WTC11 (cell line): ENCODE results near the gene REX1BD. TPM values are rescaled to one million over a fixed set of nuclear protein-coding genes. Genes with fewer than 3 reads are reported as not detected.
A peak's percentile ranks its signal among the peaks of the same experiment; 100 is the strongest.

Experiments
- ATAC-seq: fragments of 200-7000 bp; cut with Tn5 transposase; 2 replicates; pipeline ENCODE4 v1.10.0; 2021; ENCODE audit warnings: mild to moderate bottlenecking, moderate library complexity
- CTCF ChIA-PET: fragments of 300-600 bp; sonication (Branson Sonifier 250); formaldehyde crosslinking; loops from one replicate; lab custom pipeline; 2021; ENCODE audit warnings: antibody characterized with exemption; lab: Charles Lee
- POLR2A ChIA-PET: fragments of 350-600 bp; sonication (Branson Sonifier 250); formaldehyde crosslinking; loops from one replicate; lab custom pipeline; 2021; ENCODE audit warnings: antibody characterized with exemption; lab: Charles Lee
- DNase-seq: peaks from one replicate; pipeline ENCODE4 v3.0.0; 2021; ENCODE audit warnings: low spot score
- H3K27ac Mint-ChIP-seq: 2 replicates; pipeline ENCODE4 v1.8.0; 2021; ENCODE audit warnings: mixed read lengths
- H3K27me3 Mint-ChIP-seq: 2 replicates; pipeline ENCODE4 v1.8.0; 2021; ENCODE audit warnings: low read depth, mild to moderate bottlenecking, moderate library complexity, mixed read lengths
- H3K36me3 Mint-ChIP-seq: 2 replicates; pipeline ENCODE4 v1.8.0; 2021; ENCODE audit warnings: mixed read lengths
- H3K4me1 Mint-ChIP-seq: 2 replicates; pipeline ENCODE4 v1.8.0; 2022; ENCODE audit warnings: mixed read lengths
- H3K4me3 Mint-ChIP-seq: 2 replicates; pipeline ENCODE4 v1.8.0; 2021; ENCODE audit warnings: mild to moderate bottlenecking, moderate library complexity, mixed read lengths
- H3K9me3 Mint-ChIP-seq: 2 replicates; pipeline ENCODE4 v1.8.0; 2021; ENCODE audit warnings: mixed read lengths
- ESRRA ChIP-seq: sonication (generic); formaldehyde crosslinking; IDR thresholded peaks from 2 replicates; pipeline ENCODE4 v1.8.1; 2022; ENCODE audit warnings: mild to moderate bottlenecking, missing genetic modification reagents, borderline replicate concordance
- JUN ChIP-seq: sonication (generic); formaldehyde crosslinking; IDR thresholded peaks from 2 replicates; pipeline ENCODE4 v1.8.0; 2023; ENCODE audit warnings: mild to moderate bottlenecking, missing genetic modification reagents
- MYBL2 ChIP-seq: sonication (generic); formaldehyde crosslinking; IDR thresholded peaks from 2 replicates; pipeline ENCODE4 v1.8.1; 2023; ENCODE audit warnings: mild to moderate bottlenecking, moderate library complexity, missing genetic modification reagents
- NFE2L1 ChIP-seq: sonication (generic); formaldehyde crosslinking; IDR thresholded peaks from 2 replicates; pipeline ENCODE4 v1.8.1; 2023; ENCODE audit warnings: missing genetic modification reagents
- NR1H2 ChIP-seq: sonication (generic); formaldehyde crosslinking; IDR thresholded peaks from 2 replicates; pipeline ENCODE4 v1.9.0; 2021; ENCODE audit warnings: mild to moderate bottlenecking, moderate library complexity, missing genetic modification reagents
- OVOL2 ChIP-seq: fragments of 250-450 bp; sonication (Bioruptor Pico); IDR thresholded peaks from 2 replicates; pipeline ENCODE4 v1.9.0; 2021; ENCODE audit warnings: mild to moderate bottlenecking, borderline replicate concordance
- ZBTB21 ChIP-seq: sonication (generic); formaldehyde crosslinking; IDR thresholded peaks from 2 replicates; pipeline ENCODE4 v1.8.1; 2023; ENCODE audit warnings: mild to moderate bottlenecking, missing genetic modification reagents, borderline replicate concordance
- ZNF232 ChIP-seq: sonication (generic); formaldehyde crosslinking; IDR thresholded peaks from 2 replicates; pipeline ENCODE4 v1.8.0; 2022; ENCODE audit warnings: mild to moderate bottlenecking, missing genetic modification reagents
- total RNA-seq: library from RNA; stranded (reverse); gene quantifications from 3 replicates; pipeline ENCODE4 v1.2.3, GENCODE V29; 2021
- TF ChIP-seq, protein P1 (sequence below): sonication (generic); formaldehyde crosslinking; IDR thresholded peaks from 2 replicates; pipeline ENCODE4 v1.8.1; 2023; ENCODE audit warnings: mild to moderate bottlenecking, missing genetic modification reagents, moderate library complexity
- TF ChIP-seq, protein P2 (sequence below): sonication (generic); formaldehyde crosslinking; IDR thresholded peaks from 2 replicates; pipeline ENCODE4 v1.8.1; 2023; ENCODE audit warnings: mild to moderate bottlenecking, moderate library complexity, missing genetic modification reagents
- TF ChIP-seq, protein P3 (sequence below): sonication (generic); formaldehyde crosslinking; IDR thresholded peaks from 2 replicates; pipeline ENCODE4 v1.8.0; 2022; ENCODE audit warnings: mild to moderate bottlenecking, missing genetic modification reagents
- TF ChIP-seq, protein P4 (sequence below): fragments of 250-450 bp; sonication (Bioruptor Pico); IDR thresholded peaks from 2 replicates; pipeline ENCODE4 v1.9.0; 2021; ENCODE audit warnings: moderate library complexity, mild to moderate bottlenecking, inconsistent platforms, borderline replicate concordance
- TF ChIP-seq, protein P5 (sequence below): fragments of 250-450 bp; sonication (Bioruptor Pico); IDR thresholded peaks from 2 replicates; pipeline ENCODE4 v2.1.2; 2022; ENCODE audit warnings: mild to moderate bottlenecking, moderate library complexity
- TF ChIP-seq, protein P6 (sequence below): fragments of 250-450 bp; sonication (Bioruptor Pico); conservative IDR thresholded peaks from 2 replicates; pipeline ENCODE4 v1.9.0; 2021; ENCODE audit warnings: mild to moderate bottlenecking
- TF ChIP-seq, protein P7 (sequence below): sonication (generic); formaldehyde crosslinking; IDR thresholded peaks from 2 replicates; pipeline ENCODE4 v1.8.1; 2023; ENCODE audit warnings: mild to moderate bottlenecking, missing genetic modification reagents
- TF ChIP-seq, protein P8 (sequence below): fragments of 250-450 bp; sonication (Bioruptor Pico); IDR thresholded peaks from 2 replicates; pipeline ENCODE4 v1.9.0; 2021; ENCODE audit warnings: mild to moderate bottlenecking

Gene REX1BD
- total RNA-seq, 1 experiment from 2014 or later = 90.2 TPM

DNA sequence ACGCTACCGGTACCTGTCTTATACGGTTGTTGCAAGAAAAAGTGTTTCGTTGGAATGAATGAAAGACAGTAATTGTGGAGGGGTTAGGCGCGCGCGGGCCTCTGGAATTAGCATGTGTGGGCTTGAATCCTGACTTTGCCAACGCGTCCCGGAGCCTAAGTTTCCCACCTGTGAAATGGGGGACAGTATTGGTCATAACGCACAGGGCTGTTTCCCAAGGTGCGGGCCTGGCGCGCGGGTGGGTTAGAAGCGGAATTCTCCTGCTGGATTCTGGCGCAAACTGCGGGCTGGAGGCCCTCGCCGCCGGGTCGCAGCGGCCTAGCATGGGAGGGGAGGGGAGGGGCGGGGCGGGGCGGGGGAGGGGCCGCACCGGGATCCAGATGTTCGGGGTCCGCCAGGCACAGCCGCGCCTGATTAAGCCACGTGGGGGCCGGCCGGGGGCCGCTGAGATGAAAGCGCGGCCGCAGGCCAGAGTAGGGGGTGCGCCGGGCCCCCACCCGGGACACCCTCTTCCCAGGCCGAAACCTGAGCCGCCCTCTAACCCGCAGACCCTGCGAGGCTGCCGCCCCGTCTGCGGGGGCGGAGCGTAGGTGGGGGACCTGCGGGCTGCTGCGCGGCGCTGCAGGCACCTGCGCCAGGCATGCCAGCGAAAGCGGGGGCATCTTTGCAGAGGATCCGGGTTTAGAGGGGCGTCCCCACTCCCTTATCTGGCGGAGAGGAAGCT is 22.9 kb downstream of the REX1BD start:
- Mint-ChIP-seq H3K4me1 (peaks cover 40% of the 10 kb centered on the region), H3K4me3 (peak overlapping the region; percentile 80), H3K27ac (peak overlapping the region; percentile 86), H3K9me3 (no peaks in the 10 kb centered on the region), H3K36me3 (no peaks in the 10 kb centered on the region), H3K27me3 (peaks cover 87% of the 10 kb centered on the region)
- ChIA-PET CTCF (interaction anchor here (1.0 to 3.4 kb wide), 4 partner anchors 22 to 236 kb away, joined by 4 to 12 read pairs (median 7); no protein-coding TSS in a partner anchor), POLR2A (no interaction called here)
- peak; percentile 36 for ATAC-seq
- DNase-seq = peak; percentile 67
- TF ChIP-seq, protein P1, sequence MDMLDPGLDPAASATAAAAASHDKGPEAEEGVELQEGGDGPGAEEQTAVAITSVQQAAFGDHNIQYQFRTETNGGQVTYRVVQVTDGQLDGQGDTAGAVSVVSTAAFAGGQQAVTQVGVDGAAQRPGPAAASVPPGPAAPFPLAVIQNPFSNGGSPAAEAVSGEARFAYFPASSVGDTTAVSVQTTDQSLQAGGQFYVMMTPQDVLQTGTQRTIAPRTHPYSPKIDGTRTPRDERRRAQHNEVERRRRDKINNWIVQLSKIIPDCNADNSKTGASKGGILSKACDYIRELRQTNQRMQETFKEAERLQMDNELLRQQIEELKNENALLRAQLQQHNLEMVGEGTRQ (CRISPR knock-in tag) = peak; percentile 40
- TF ChIP-seq, protein P2, sequence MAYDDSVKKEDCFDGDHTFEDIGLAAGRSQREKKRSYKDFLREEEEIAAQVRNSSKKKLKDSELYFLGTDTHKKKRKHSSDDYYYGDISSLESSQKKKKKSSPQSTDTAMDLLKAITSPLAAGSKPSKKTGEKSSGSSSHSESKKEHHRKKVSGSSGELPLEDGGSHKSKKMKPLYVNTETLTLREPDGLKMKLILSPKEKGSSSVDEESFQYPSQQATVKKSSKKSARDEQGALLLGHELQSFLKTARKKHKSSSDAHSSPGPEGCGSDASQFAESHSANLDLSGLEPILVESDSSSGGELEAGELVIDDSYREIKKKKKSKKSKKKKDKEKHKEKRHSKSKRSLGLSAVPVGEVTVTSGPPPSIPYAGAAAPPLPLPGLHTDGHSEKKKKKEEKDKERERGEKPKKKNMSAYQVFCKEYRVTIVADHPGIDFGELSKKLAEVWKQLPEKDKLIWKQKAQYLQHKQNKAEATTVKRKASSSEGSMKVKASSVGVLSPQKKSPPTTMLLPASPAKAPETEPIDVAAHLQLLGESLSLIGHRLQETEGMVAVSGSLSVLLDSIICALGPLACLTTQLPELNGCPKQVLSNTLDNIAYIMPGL (CRISPR knock-in tag) = peak; percentile 7; the same call in 1 of the 2 replicates
- TF ChIP-seq ZNF232 = no peak
- 0 out of 2 replicates have a peak, but pooled peaks have one; percentile 19 for TF ChIP-seq ZBTB21 (CRISPR knock-in tag)

DNA sequence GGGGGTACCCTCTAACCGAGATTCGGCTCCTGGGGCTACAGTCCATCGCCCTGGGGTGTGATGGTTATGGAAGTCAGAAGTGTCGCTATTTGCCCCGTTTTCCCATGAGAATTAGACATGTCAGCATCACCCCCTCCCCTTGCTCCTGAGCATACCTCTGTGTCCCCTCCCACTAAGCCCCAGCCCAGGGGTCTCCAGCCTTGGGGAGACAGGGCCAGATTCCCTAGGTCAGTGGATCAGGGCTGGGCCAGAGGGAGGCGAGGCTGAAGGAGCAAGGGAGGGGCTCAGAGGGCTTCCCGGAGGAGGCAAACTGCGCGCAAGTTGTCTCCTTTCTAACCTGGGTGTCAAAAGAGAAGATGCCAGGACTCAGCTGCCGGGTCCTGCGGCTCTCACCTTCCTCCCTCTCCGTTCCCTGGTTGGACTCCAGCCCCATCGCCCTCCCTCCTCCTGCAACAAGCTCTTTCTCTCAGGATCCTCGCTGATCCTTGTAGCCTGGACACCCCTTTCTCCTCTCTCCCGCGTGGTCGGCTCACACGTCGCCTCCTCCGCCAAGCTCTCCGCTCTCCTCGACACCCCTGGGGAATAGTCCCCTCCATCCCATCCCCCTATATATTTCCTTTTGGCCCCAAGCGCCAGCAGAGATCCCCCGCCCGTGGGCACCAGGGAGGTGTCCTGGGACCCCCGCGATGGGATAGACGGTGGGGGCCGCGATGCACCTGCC is 23.6 kb downstream of the REX1BD start:
- TF ChIP-seq, protein P3, sequence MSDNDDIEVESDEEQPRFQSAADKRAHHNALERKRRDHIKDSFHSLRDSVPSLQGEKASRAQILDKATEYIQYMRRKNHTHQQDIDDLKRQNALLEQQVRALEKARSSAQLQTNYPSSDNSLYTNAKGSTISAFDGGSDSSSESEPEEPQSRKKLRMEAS (CRISPR knock-in tag) = no peak; the same call in 1 of the 2 replicates
- TF ChIP-seq ZNF232 = no peak
- TF ChIP-seq, protein P4, sequence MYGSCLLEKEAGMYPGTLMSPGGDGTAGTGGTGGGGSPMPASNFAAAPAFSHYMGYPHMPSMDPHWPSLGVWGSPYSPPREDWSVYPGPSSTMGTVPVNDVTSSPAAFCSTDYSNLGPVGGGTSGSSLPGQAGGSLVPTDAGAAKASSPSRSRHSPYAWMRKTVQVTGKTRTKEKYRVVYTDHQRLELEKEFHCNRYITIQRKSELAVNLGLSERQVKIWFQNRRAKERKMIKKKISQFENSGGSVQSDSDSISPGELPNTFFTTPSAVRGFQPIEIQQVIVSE (CRISPR knock-in tag) = no peak
- TF ChIP-seq, protein P5, sequence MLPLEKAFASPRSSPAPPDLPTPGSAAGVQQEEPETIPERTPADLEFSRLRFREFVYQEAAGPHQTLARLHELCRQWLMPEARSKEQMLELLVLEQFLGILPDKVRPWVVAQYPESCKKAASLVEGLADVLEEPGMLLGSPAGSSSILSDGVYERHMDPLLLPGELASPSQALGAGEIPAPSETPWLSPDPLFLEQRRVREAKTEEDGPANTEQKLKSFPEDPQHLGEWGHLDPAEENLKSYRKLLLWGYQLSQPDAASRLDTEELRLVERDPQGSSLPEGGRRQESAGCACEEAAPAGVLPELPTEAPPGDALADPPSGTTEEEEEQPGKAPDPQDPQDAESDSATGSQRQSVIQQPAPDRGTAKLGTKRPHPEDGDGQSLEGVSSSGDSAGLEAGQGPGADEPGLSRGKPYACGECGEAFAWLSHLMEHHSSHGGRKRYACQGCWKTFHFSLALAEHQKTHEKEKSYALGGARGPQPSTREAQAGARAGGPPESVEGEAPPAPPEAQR (CRISPR knock-in tag) = no peak
- TF ChIP-seq MYBL2 (CRISPR knock-in tag) = no peak
- TF ChIP-seq OVOL2 (CRISPR knock-in tag) = no peak
- TF ChIP-seq, protein P6, sequence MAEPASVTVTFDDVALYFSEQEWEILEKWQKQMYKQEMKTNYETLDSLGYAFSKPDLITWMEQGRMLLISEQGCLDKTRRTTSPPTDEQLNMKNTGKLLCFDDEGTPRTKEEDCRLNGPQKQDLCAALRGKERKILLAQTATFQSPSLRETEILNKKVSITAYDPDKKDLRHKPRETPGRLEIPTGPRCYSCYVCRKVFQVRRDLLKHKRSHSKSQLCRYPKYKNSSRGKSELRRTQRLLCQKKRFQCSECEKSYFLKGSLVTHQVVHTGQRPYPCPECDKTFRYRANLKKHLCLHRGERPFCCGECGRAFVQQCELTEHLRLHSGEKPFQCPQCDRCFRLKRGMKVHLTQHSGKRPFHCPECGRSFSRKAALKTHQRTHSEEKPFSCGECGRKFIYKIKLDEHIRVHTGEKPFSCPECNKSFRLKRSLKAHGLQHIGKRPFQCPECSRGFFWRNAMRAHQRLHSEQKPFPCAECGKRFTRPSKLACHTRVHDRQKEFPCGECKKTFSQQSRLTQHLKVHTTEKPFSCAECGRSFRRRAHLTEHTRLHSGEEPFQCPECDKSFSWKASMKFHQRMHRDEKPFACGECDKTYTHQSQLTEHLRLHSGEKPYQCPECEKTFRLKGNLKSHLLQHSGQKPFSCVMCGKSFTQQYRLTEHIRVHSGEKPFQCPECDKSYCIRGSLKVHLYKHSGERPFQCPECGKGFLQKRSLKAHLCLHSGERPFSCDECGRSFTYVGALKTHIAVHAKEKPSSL (CRISPR knock-in tag) = no peak
- no peak for TF ChIP-seq NFE2L1
- TF ChIP-seq, protein P7, sequence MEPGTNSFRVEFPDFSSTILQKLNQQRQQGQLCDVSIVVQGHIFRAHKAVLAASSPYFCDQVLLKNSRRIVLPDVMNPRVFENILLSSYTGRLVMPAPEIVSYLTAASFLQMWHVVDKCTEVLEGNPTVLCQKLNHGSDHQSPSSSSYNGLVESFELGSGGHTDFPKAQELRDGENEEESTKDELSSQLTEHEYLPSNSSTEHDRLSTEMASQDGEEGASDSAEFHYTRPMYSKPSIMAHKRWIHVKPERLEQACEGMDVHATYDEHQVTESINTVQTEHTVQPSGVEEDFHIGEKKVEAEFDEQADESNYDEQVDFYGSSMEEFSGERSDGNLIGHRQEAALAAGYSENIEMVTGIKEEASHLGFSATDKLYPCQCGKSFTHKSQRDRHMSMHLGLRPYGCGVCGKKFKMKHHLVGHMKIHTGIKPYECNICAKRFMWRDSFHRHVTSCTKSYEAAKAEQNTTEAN (CRISPR knock-in tag) = no peak
- TF ChIP-seq, protein P8, sequence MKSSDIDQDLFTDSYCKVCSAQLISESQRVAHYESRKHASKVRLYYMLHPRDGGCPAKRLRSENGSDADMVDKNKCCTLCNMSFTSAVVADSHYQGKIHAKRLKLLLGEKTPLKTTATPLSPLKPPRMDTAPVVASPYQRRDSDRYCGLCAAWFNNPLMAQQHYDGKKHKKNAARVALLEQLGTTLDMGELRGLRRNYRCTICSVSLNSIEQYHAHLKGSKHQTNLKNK (CRISPR knock-in tag) = no peak
- no peak for TF ChIP-seq ESRRA (CRISPR knock-in tag)
- TF ChIP-seq NR1H2 (CRISPR knock-in tag) = no peak
- TF ChIP-seq JUN = no peak
- peaks cover 82% of the 10 kb centered on the region for H3K27me3 Mint-ChIP-seq
- H3K4me1 Mint-ChIP-seq = peaks cover 40% of the 10 kb centered on the region
- H3K27ac Mint-ChIP-seq = no peak overlapping the region
- DNase-seq (no peak), ATAC-seq (peak; percentile 7)
- H3K36me3 Mint-ChIP-seq = no peaks in the 10 kb centered on the region; the same call in 1 of the 2 replicates
- ChIA-PET CTCF (interaction anchor here (0.7 to 3.4 kb wide), 11 partner anchors 12 to 235 kb away, joined by 3 to 14 read pairs (median 4); no protein-coding TSS in a partner anchor), POLR2A (interaction anchor here (0.7 to 2.4 kb wide), 3 partner anchors 9 to 23 kb away, joined by 4 to 8 read pairs (median 7); no protein-coding TSS in a partner anchor)
- H3K9me3 Mint-ChIP-seq = peaks cover under 1% of the 10 kb centered on the region; the same call in 1 of the 2 replicates
- peak overlapping the region; percentile 80 for H3K4me3 Mint-ChIP-seq
